PC-3 (cell line): ENCODE results near the gene LINS1.

Source experiments
- EZH2 ChIP-seq: fragments of 300-600 bp; sonication (generic); IDR thresholded peaks from one replicate; pipeline ENCODE4 v1.6.1; 2017; ENCODE audit warnings: antibody characterized with exemption, mild to moderate bottlenecking, low read length; ENCODE audit not compliant: unreplicated experiment
- TF ChIP-seq, protein P1 (sequence below): fragments of 300-600 bp; sonication (generic); conservative IDR thresholded peaks from 2 replicates; pipeline ENCODE4 v1.5.1; 2017; ENCODE audit warnings: antibody characterized with exemption, low read depth, mild to moderate bottlenecking, low read length

DNA sequence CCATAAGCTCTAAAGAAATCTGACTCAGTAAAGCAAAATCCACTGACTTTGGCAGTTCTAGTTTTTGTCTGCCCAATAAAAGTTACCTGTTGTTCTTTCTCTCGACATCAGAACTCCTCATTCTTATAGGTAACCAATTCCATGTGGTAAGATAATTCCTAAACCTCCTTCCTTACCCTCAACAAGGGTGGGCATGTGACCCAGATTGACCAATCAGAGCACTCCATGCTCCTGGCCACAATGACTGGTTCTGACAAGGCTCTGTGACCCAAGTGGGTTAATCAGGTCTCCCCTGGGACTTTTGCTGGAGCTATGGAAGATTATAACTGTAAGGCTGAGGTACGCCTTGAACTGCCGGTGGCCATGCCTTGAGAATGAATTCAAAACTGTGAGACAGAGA lies 31.7 kb downstream of the LINS1 start:
- TF ChIP-seq, protein P1, sequence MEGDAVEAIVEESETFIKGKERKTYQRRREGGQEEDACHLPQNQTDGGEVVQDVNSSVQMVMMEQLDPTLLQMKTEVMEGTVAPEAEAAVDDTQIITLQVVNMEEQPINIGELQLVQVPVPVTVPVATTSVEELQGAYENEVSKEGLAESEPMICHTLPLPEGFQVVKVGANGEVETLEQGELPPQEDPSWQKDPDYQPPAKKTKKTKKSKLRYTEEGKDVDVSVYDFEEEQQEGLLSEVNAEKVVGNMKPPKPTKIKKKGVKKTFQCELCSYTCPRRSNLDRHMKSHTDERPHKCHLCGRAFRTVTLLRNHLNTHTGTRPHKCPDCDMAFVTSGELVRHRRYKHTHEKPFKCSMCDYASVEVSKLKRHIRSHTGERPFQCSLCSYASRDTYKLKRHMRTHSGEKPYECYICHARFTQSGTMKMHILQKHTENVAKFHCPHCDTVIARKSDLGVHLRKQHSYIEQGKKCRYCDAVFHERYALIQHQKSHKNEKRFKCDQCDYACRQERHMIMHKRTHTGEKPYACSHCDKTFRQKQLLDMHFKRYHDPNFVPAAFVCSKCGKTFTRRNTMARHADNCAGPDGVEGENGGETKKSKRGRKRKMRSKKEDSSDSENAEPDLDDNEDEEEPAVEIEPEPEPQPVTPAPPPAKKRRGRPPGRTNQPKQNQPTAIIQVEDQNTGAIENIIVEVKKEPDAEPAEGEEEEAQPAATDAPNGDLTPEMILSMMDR, result no peak
- TF ChIP-seq EZH2, result no peak
